Measurements from ENCODE around the gene RPL29.

DNA sequence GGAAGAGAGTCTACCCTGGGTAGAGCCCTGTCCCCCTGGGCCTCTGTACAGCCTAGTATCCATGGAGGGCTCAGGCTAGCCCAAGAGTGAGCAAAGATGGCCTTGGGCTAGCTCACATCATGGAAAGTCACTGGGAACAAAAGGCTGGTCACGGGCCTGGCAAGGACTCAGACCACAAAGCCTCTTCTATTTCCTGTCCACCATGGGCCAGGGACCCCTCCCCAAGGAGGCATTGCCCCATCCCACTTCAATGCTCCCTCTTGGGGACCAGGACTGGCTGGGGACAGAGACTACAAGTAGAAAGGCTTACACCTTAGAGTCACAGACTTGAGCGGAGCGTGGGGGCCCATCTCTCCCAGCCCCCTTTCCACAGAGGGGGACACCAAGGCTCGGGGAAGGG, 43.7 kb upstream of the RPL29 start:
- TF ChIP-seq CTCF (IDR thresholded peaks at IDR 0.05), result no peak
- TF ChIP-seq POLR2A (IDR thresholded peaks at IDR 0.05), result no peak
- TF ChIP-seq EP300 (IDR thresholded peaks at IDR 0.05), result no peak
- no peak for TF ChIP-seq POLR2AphosphoS5 (IDR thresholded peaks at IDR 0.05)

Measured in suprapubic skin (tissue), 4 donors.